HEK293 (cell line): ENCODE results near the gene KIAA1328.

ENCODE experiments used
- AEBP2 ChIP-seq: fragments of 450-650 bp; formaldehyde crosslinking; IDR thresholded peaks from 2 replicates; pipeline ENCODE4 v1.5.1; 2016; ENCODE audit warnings: missing biosample characterization, missing genetic modification characterization, borderline replicate concordance
- CTCF ChIP-seq: fragments of 450-650 bp; formaldehyde crosslinking; IDR thresholded peaks from 2 replicates; pipeline ENCODE4 v1.5.1; 2016; ENCODE audit warnings: missing biosample characterization, missing genetic modification characterization
- IKZF3 ChIP-seq: fragments of 450-650 bp; IDR thresholded peaks from 2 replicates; pipeline ENCODE4 v1.5.0; 2018; ENCODE audit warnings: missing biosample characterization, mild to moderate bottlenecking, missing genetic modification characterization, moderate library complexity
- KLF7 ChIP-seq: fragments of 450-650 bp; formaldehyde crosslinking; IDR thresholded peaks from 2 replicates; pipeline ENCODE4 v1.5.1; 2016; ENCODE audit warnings: missing biosample characterization, missing genetic modification characterization, borderline replicate concordance
- MZF1 ChIP-seq: fragments of 450-650 bp; formaldehyde crosslinking; IDR thresholded peaks from 2 replicates; pipeline ENCODE4 v1.5.1; 2017; ENCODE audit warnings: missing biosample characterization, missing genetic modification characterization, borderline replicate concordance
- RBAK ChIP-seq: fragments of 450-650 bp; formaldehyde crosslinking; IDR thresholded peaks from 2 replicates; pipeline ENCODE4 v1.5.1; 2016; ENCODE audit warnings: missing biosample characterization, missing genetic modification characterization
- SCRT1 ChIP-seq: fragments of 450-650 bp; formaldehyde crosslinking; IDR thresholded peaks from 2 replicates; pipeline ENCODE4 v1.5.1; 2016; ENCODE audit warnings: missing biosample characterization, missing genetic modification characterization, borderline replicate concordance
- SP3 ChIP-seq: fragments of 450-650 bp; formaldehyde crosslinking; IDR thresholded peaks from 2 replicates; pipeline ENCODE4 v1.5.1; 2016; ENCODE audit warnings: missing biosample characterization, missing genetic modification characterization
- SP7 ChIP-seq: fragments of 450-650 bp; formaldehyde crosslinking; IDR thresholded peaks from 2 replicates; pipeline ENCODE4 v1.5.1; 2016; ENCODE audit warnings: missing biosample characterization, missing genetic modification characterization
- TSHZ1 ChIP-seq: fragments of 450-650 bp; formaldehyde crosslinking; IDR thresholded peaks from 2 replicates; pipeline ENCODE4 v1.5.1; 2016; ENCODE audit warnings: missing biosample characterization, missing genetic modification characterization, borderline replicate concordance
- ZBTB11 ChIP-seq: fragments of 450-650 bp; formaldehyde crosslinking; conservative IDR thresholded peaks from 2 replicates; pipeline ENCODE4 v1.5.1; 2016; ENCODE audit warnings: low read depth, missing biosample characterization, missing genetic modification characterization
- ZBTB49 ChIP-seq: fragments of 450-650 bp; formaldehyde crosslinking; IDR thresholded peaks from 2 replicates; pipeline ENCODE4 v1.5.1; 2016; ENCODE audit warnings: missing biosample characterization, missing genetic modification characterization, low read depth
- ZFP37 ChIP-seq: fragments of 450-650 bp; formaldehyde crosslinking; IDR thresholded peaks from 2 replicates; pipeline ENCODE4 v1.5.1; 2016; ENCODE audit warnings: missing biosample characterization, missing genetic modification characterization
- ZNF157 ChIP-seq: fragments of 450-650 bp; formaldehyde crosslinking; IDR thresholded peaks from 2 replicates; pipeline ENCODE4 v1.5.1; 2016; ENCODE audit warnings: missing biosample characterization, missing genetic modification characterization
- ZNF37A ChIP-seq: fragments of 450-650 bp; IDR thresholded peaks from 2 replicates; pipeline ENCODE4 v1.5.1; 2018; ENCODE audit warnings: missing biosample characterization, missing genetic modification characterization
- ZNF404 ChIP-seq: fragments of 450-650 bp; formaldehyde crosslinking; IDR thresholded peaks from 2 replicates; pipeline ENCODE4 v1.5.1; 2017; ENCODE audit warnings: missing biosample characterization, missing genetic modification characterization
- ZNF571 ChIP-seq: fragments of 450-650 bp; formaldehyde crosslinking; IDR thresholded peaks from 2 replicates; pipeline ENCODE4 v1.5.0; 2017; ENCODE audit warnings: missing biosample characterization, missing genetic modification characterization
- ZNF600 ChIP-seq: fragments of 450-650 bp; formaldehyde crosslinking; IDR thresholded peaks from 2 replicates; pipeline ENCODE4 v1.5.1; 2016; ENCODE audit warnings: missing biosample characterization, missing genetic modification characterization
- ZNF830 ChIP-seq: fragments of 450-650 bp; IDR thresholded peaks from 2 replicates; pipeline ENCODE4 v1.5.0; 2018; ENCODE audit warnings: missing biosample characterization, missing genetic modification characterization, low read depth, mild to moderate bottlenecking, moderate library complexity
- ZSCAN23 ChIP-seq: fragments of 450-650 bp; formaldehyde crosslinking; IDR thresholded peaks from 2 replicates; pipeline ENCODE4 v1.5.1; 2016; ENCODE audit warnings: missing biosample characterization, missing genetic modification characterization

KIAA1328 gene

GRCh38 chr18:36828630-36829361, at the start of gene KIAA1328, which contains the start of gene TPGS2 (continued):
- TF ChIP-seq KLF7 (peak; percentile 72; the same call in 1 of the 2 replicates), SP3 (tag by site-specific recombination) (peak; percentile 92), ZBTB49 (no peak), ZNF600 (tag by site-specific recombination) (peak; percentile 79), ZNF157 (no peak), ZNF830 (tag by site-specific recombination) (no peak), ZBTB11 (tag by site-specific recombination) (peak; percentile 82), ZSCAN23 (tag by site-specific recombination) (no peak), IKZF3 (tag by site-specific recombination) (peak; percentile 39; the same call in 1 of the 2 replicates), ZNF571 (tag by site-specific recombination) (no peak), SP7 (tag by site-specific recombination) (peak; percentile 10; the same call in 1 of the 2 replicates), ZNF404 (tag by site-specific recombination) (no peak), SCRT1 (no peak), RBAK (tag by site-specific recombination) (no peak), TSHZ1 (no peak), AEBP2 (no peak), ZFP37 (tag by site-specific recombination) (peak; percentile 77), MZF1 (tag by site-specific recombination) (no peak), CTCF (tag by site-specific recombination) (peak; percentile 95), ZNF37A (tag by site-specific recombination) (no peak)
